HG03432 (cell line): ENCODE results near the gene SLC39A12.

Experiments used
- ATAC-seq: cut with Tn5 transposase; IDR thresholded peaks from one replicate; pipeline ENCODE4 v1.9.1; 2021; ENCODE audit warnings: mild to moderate bottlenecking, moderate library complexity; ENCODE audit not compliant: unreplicated experiment

Gene SLC39A12

DNA sequence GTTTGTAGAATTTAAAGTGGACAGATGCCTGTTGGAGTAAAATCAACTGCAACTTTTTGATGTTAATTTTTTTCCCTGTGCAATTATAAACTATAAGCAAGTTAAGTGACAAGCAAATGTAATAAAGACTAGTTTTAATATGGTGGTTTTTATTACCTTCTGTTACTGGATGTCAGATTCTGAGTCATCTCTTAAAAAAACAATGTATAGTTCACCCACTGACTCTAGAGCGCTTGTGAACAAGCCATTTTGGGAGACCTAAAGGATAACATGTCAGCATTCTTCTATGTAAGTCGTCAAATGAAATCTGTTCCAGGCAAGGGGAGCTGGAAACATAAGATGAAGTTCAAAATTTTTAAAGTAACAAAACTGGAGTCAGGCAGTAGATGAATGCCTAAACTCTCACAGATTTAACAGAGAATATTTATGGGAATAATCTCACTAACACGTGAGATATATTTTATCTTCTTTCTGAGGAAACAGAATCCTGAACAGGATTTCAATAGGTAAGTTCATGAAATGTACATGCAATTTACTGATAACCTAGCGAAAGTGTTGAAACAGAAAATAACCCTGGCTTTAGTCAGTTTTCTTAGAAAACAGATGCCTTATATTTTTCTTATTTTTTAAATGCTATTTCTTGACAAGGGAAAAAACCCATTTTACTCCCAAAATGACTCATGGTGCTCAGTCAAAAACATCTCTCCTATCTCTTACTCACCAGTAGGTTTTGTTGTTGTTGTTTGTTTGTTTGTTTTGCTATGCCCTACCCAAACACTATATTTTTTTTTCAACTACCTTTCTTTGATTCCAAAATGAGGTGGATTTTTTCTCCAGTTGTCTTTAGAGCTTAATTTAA, 91.7 kb downstream of the SLC39A12 start:
- no peak for ATAC-seq

DNA sequence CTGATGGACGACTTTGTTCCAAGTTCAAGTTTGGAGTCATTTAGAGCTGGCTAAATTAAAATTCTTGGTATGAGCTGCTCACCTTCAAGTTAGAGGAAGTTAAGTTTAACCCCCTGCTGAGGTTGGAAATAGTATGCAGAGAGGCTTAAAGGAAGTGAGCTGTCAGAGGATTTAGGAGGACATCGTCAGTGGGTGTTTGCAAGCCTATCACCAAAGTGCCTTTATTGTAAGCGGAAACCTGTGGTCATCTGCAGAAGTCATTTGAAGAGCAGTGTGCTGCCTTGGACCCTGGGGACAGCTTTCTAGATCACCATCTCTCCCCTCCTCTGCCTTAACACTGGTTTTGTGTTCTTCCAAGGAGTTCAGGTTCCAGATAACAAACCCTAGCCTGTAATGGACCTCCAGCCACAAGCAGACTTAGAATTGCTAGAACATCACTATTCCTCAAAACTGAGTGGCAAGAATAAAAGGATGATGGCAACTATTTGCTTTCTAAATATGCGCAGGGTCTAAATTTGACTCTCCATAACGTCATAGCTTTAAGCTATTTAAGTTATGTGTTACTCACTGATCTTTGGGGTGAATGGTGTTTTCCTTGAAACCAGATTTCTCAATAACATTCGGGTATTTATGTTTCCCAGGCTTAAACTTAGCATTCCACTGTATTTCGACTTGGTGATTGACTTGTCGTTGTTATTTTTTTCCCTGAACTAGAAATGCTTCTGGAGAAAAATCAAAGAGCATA, 93.4 kb downstream of the SLC39A12 start:
- ATAC-seq = no peak

DNA sequence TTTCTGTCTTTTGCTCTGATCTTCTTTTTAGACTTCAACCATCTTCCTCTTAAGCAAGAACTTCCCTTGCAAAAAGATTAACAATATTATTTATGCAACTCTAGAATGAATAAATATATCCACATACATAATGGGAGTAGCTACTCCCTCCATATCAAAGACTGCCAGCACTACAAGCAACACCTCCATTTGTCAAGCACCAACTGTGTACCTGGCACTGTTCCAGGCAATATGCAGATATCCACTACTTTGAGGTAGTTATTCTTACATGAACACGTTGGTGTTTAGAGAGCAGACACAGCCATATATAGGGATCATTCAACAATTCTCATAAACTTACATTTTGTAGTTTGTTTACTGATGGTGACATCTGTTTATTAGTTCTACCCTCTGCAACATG, 104.9 kb downstream of the SLC39A12 start:
- ATAC-seq = no peak

DNA sequence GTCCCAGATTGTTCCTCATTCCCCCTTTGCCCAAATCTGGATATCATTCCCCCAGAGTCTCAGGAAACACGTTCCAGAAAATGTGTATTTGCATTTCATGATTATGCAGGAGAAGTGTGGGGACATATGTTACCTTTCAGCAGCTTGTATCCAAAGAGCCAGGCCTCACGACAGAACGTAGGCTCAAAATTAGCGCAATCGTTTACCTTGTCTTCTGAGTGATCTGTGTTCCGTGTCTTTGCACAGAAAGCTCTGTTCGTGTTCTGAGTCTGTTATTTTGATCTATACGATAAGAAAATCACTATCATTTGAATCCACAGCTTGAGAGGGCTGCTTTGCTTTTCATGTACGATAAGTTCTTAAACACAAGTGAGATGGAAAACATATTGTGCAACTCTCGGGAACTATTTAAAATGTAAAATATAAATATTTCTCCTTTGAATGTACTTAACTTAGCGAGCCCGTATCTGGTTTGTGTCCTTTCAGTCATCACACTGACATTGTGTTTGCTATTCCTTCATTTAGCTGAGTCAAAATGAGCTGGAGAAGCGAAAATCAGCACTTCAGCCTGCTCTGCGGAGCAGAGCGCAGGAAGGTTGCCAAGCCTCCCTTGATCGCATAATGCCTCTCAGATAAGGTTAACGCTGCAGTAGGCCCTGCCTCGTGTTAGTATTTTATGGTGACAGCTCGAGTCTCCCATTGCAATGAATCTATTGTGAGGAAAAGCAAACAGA, 108.3 kb downstream of the SLC39A12 start:
- ATAC-seq = no peak

DNA sequence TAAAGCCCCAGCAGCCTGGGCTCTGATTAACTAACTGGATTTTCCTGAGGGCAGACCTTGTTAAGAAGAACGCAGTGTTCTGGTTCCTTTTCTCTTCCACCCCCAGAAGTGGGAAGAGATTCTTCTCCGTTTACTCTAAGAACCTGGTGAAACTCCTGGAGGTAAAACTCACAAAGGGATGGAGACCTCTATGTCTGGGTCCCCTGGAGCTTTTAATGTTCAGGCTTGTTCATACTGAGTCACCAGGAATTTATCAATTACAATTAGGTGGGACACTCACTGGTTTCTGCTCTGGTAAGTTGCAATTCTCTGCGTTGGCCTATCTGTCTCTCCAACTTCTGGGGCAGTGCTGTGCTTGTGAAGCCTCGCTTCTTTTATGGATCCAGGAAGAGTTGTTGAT, 115.2 kb downstream of the SLC39A12 start:
- no peak for ATAC-seq

DNA sequence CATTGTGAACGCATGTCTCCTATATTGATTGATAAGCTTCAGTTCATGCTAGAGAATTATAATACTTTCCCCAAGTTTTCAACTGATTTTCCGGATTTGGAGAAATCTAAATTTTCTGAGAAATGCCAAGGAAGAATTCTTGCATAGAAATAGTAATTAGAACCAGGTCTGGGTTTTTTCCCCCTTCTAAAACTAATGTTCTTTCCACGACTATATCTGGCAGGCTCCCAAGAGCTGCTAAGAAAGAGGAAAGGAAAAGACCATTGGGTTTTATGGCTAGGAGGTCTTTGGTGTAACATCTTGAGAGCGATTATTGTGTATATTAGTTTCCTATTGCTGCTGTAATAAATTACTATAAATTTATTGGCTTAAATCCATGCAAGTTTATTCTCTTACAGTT, 116.7 kb downstream of the SLC39A12 start:
- no peak for ATAC-seq

DNA sequence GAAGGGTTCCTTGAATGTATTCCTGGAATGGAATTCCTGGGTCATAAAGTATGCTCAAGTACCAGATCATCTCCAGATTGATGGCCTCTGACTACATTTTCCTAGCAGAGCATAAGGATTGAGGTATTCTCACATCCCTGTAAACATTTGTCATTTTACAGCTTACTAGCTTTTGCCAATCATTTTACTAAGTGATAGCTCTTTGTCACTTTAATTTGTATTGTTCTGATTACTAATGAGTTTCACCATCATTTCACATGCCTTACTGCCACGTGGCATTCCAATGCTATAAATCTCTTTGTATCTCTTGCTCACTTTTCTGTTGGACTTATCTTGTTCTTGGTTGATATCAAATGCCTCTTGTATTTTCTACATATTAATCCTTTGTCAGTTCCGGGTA, 119.9 kb downstream of the SLC39A12 start:
- ATAC-seq = no peak

DNA sequence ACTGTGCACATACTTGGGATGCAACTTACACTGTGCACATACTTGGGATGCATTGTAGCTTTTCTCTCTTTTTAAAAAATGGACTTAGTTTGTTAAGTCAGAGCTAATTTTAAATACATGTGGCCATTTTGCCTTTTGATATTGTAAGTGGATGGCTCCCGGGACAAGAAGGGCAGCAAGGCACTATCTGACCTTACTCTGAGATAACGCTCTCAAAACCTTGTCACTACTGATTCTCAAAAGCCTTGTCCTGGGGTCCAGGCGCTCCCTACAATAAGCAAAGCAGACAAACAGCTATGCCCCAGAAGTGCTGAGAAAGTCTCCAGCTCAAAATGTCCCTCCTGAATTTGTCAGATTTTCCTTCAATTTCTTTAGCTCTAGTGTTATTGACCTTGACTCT, 121.6 kb downstream of the SLC39A12 start:
- ATAC-seq = no peak

DNA sequence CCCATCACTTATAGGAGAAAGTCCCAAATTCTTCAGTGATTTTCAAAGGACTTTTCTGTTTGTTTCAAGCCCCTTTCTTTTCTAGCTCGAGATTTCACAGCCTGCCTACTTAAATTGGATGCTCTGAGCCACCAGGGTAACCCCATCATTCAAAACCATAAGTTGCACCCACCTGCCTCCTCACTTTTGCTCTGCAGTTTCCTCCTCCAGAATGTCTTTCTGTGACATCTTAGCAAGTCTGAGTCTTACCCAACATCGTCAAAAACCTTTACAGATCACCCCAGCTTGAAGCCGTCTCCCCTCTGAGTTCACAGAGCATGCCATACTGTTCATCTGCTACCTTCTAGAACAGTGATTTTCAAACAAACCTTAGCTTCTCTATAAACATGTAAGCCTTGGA, 124.2 kb downstream of the SLC39A12 start:
- no peak for ATAC-seq

DNA sequence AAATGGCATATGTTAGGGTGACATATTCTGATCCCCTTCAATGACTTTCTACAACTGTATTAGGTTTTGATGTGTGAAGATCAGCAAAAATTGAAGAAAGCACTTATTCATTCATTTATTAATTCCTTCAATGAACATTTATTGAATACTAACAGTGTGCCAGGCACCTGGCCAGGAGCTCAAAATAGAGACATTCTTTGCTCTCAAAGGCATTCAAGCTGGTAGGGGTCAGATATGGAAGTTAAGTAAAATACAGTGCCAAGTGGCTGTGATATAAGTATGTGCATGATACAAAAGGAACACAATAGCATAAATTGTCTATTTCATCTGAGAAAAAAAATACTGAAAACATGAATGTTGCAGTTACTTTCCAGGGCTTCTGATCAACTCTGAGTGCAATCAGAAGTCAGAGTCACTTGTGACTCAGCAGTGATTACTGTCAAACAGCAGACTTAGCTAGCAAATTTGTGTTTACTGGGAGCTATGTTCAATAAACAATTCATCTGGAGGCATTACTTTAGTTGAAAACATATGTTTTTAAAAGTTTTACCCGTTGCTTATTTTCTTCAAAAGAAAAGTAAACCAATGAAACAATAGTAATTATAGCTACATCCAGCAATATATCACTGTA, 128.1 kb downstream of the SLC39A12 start:
- ATAC-seq = no peak

DNA sequence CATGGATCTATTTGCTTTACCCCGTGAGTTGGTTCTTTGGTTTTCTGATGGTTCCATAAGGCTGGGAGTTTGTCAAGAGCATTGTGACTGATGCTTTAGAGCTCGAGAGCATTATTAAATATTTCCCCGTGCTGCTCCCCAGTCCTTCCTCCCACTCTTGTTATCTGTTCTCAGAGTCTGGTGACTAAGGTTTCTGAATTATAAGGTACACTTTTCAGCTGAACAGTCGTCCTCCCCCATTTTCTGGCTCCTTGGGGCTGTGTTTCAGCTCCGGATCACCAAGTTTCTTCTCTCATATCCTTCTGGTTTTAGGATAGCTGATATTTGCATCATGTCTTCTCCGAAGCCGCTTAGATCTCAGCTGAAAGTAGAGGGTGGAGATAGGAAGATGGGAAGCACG, 130.7 kb downstream of the SLC39A12 start:
- ATAC-seq = no peak

DNA sequence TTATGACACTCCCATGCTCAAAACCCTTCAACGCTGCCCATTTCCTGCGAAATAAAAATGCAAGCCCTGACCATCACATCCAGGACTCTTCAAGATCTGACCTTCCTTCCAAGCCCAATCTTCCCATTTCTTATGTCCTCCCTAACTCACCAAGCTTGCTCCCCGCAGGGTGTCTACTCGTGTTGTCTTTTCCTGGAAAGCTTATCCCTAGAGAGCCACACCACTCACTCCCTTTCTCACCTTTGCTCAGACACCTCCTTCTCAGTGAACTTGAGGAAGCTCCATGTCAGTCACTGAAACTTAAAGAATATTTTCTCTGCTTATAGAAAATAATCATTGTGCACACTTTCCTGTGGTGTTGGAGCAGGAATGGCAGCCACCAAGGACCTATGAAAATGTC, 134.1 kb downstream of the SLC39A12 start:
- no peak for ATAC-seq

DNA sequence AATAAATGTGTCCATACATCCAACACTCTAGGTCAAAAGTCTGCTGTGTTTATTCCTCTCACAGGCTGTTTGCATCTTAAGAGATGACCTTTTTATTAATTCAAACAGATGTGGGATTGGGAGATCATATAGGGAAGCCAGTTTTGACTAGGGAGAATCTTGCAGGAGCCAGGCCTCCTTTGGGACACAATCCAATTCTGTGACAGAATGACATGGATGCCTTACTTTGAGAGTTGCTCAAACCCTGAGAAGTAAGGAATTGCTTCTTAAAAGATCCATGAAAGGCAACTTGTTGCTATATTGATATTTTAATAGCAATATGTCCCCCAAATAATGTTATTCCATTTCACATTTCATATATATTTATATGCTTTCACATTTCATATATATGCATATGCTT, 135.0 kb downstream of the SLC39A12 start:
- ATAC-seq = no peak

DNA sequence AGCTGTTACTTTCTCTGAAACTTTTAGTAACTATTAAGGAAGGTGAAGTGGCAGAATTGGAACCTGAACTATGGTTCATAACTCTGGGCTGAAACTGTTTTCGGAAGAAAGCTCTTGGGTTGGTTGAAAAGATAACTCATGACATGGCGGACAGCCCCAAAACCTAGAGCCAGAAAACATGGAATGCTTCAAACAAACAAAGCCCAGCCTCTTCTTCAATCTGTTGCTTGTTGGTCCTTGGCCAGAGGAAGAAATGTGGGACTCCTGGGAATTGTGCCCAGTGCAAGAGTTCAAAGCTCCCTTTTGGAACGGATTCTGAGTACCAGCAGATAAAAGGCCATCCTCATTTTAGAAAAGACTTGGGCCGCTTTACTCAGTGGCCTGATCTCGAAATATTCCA, 135.6 kb downstream of the SLC39A12 start:
- no peak for ATAC-seq
